HepG2 (cell line): ENCODE measurements around the gene MRPL14. TPM values are rescaled to one million over a fixed set of nuclear protein-coding genes. Genes with fewer than 3 reads are reported as not detected.

Source experiments
- AHR ChIP-seq: IDR thresholded peaks from 2 replicates; pipeline ENCODE4 v1.6.1; 2018; ENCODE audit warnings: missing genetic modification reagents, missing compliant biosample characterization
- FOXP1 ChIP-seq, 2 experiments: fragments of 450-650 bp in 1 of 2; IDR thresholded peaks; 2 replicates each; pipeline ENCODE4 v1.6.1; 2017 to 2018; ENCODE audit warnings: antibody characterized with exemption in 1 of 2
- GTF3A ChIP-seq: sonication (generic); formaldehyde crosslinking; conservative IDR thresholded peaks from 2 replicates; pipeline ENCODE4 v1.4.0; 2020; ENCODE audit warnings: mild to moderate bottlenecking, missing genetic modification reagents
- HIVEP1 ChIP-seq: sonication (generic); formaldehyde crosslinking; IDR thresholded peaks from 2 replicates; pipeline ENCODE4 v1.4.0; 2020; ENCODE audit warnings: mild to moderate bottlenecking, missing genetic modification reagents
- HNRNPH1 ChIP-seq: fragments of 200-400 bp; formaldehyde crosslinking; optimal IDR thresholded peaks from 2 replicates; pipeline ENCODE3; 2017; ENCODE audit warnings: mild to moderate bottlenecking, low read depth, low read length
- KAT8 ChIP-seq: IDR thresholded peaks from 2 replicates; pipeline ENCODE4 v1.6.1; 2016; ENCODE audit warnings: missing genetic modification reagents, missing compliant biosample characterization
- NFRKB ChIP-seq: fragments of 450-650 bp; IDR thresholded peaks from 2 replicates; pipeline ENCODE4 v1.6.1; 2017
- NFYC ChIP-seq: IDR thresholded peaks from 2 replicates; pipeline ENCODE4 v1.6.1; 2016; ENCODE audit warnings: missing genetic modification reagents, missing compliant biosample characterization
- NR2F1 ChIP-seq, 2 experiments: fragments of 450-650 bp in 1 of 2; formaldehyde crosslinking in 1 of 2; IDR thresholded peaks; 2 replicates each; pipeline versions ENCODE4 v1.5.0 to v1.6.1; 2016 to 2020; ENCODE audit warnings: mild to moderate bottlenecking in 1 of 2, missing compliant biosample characterization in 1 of 2, missing genetic modification reagents in 1 of 2, moderate library complexity in 1 of 2
- SALL1 ChIP-seq: sonication (generic); formaldehyde crosslinking; IDR thresholded peaks from 2 replicates; pipeline ENCODE4 v1.8.0; 2022; ENCODE audit warnings: mild to moderate bottlenecking, missing genetic modification reagents
- SNAPC2 ChIP-seq: sonication (generic); formaldehyde crosslinking; IDR thresholded peaks from 2 replicates; pipeline ENCODE4 v1.8.1; 2022; ENCODE audit warnings: mild to moderate bottlenecking, missing genetic modification reagents
- TFAP4 ChIP-seq: sonication (generic); IDR thresholded peaks from 2 replicates; pipeline ENCODE4 v1.6.1; 2016; ENCODE audit warnings: low read depth, borderline replicate concordance
- ZFP37 ChIP-seq: sonication (generic); formaldehyde crosslinking; IDR thresholded peaks from 2 replicates; pipeline ENCODE4 v1.4.0; 2020; ENCODE audit warnings: missing genetic modification reagents, borderline replicate concordance
- ZMYM2 ChIP-seq: sonication (generic); formaldehyde crosslinking; IDR thresholded peaks from 2 replicates; pipeline ENCODE4 v1.8.0; 2022; ENCODE audit warnings: mild to moderate bottlenecking, missing genetic modification reagents
- ZNF331 ChIP-seq: sonication (generic); formaldehyde crosslinking; IDR thresholded peaks from 2 replicates; pipeline ENCODE4 v1.4.0; 2020; ENCODE audit warnings: missing genetic modification reagents
- ZNF34 ChIP-seq: sonication (generic); formaldehyde crosslinking; IDR thresholded peaks from 2 replicates; pipeline ENCODE4 v1.4.0; 2020; ENCODE audit warnings: mild to moderate bottlenecking, missing genetic modification reagents, borderline replicate concordance
- ZNF841 ChIP-seq: sonication (generic); formaldehyde crosslinking; IDR thresholded peaks from 2 replicates; pipeline ENCODE4 v1.8.1; 2023; ENCODE audit warnings: missing genetic modification reagents, borderline replicate concordance
- polyA plus RNA-seq, 8 experiments: library from polyadenylated mRNA; depleted of rRNA in 3 of 8; stranded (reverse) in 7 of 8; unstranded in 1 of 8; fragments of >200 nt; fragmentation: Illumina TruSeq in 4 of 8; extraction: Trizol in 4 of 8; gene quantifications; 2 replicates each; pipeline versions ENCODE4 v1.2.1 to v1.2.3, GENCODE V29; 2011 to 2016; ENCODE audit warnings: low read depth in 4 of 8, missing spikeins in 1 of 8, mixed read lengths in 1 of 8; ENCODE audit not compliant: insufficient read depth in 1 of 8
- total RNA-seq, 5 experiments: library from RNA; depleted of rRNA; stranded (reverse); fragments of >200 nt; fragmentation: Illumina TruSeq; extraction: Trizol; gene quantifications; 2 replicates each; pipeline ENCODE4 v1.2.3, GENCODE V29; 2016; ENCODE audit warnings: low read depth in 1 of 5
- TF ChIP-seq, protein P1 (sequence below): sonication (generic); formaldehyde crosslinking; IDR thresholded peaks from 2 replicates; pipeline ENCODE4 v1.4.0; 2020; ENCODE audit warnings: missing genetic modification reagents
- TF ChIP-seq, protein P2 (sequence below): sonication (generic); formaldehyde crosslinking; IDR thresholded peaks from 2 replicates; pipeline ENCODE4 v1.9.0; 2021; ENCODE audit warnings: missing genetic modification reagents, borderline replicate concordance
- TF ChIP-seq, protein P3 (sequence below): sonication (generic); formaldehyde crosslinking; IDR thresholded peaks from 2 replicates; pipeline ENCODE4 v1.5.0; 2020; ENCODE audit warnings: mild to moderate bottlenecking, missing genetic modification reagents

Gene MRPL14
- total and polyA plus RNA-seq, 2 of the 13 experiments (the other 11 are each of a cell fraction or from before 2014, with no cell fraction given) = 157 to 178 TPM

- TF ChIP-seq, protein P1, sequence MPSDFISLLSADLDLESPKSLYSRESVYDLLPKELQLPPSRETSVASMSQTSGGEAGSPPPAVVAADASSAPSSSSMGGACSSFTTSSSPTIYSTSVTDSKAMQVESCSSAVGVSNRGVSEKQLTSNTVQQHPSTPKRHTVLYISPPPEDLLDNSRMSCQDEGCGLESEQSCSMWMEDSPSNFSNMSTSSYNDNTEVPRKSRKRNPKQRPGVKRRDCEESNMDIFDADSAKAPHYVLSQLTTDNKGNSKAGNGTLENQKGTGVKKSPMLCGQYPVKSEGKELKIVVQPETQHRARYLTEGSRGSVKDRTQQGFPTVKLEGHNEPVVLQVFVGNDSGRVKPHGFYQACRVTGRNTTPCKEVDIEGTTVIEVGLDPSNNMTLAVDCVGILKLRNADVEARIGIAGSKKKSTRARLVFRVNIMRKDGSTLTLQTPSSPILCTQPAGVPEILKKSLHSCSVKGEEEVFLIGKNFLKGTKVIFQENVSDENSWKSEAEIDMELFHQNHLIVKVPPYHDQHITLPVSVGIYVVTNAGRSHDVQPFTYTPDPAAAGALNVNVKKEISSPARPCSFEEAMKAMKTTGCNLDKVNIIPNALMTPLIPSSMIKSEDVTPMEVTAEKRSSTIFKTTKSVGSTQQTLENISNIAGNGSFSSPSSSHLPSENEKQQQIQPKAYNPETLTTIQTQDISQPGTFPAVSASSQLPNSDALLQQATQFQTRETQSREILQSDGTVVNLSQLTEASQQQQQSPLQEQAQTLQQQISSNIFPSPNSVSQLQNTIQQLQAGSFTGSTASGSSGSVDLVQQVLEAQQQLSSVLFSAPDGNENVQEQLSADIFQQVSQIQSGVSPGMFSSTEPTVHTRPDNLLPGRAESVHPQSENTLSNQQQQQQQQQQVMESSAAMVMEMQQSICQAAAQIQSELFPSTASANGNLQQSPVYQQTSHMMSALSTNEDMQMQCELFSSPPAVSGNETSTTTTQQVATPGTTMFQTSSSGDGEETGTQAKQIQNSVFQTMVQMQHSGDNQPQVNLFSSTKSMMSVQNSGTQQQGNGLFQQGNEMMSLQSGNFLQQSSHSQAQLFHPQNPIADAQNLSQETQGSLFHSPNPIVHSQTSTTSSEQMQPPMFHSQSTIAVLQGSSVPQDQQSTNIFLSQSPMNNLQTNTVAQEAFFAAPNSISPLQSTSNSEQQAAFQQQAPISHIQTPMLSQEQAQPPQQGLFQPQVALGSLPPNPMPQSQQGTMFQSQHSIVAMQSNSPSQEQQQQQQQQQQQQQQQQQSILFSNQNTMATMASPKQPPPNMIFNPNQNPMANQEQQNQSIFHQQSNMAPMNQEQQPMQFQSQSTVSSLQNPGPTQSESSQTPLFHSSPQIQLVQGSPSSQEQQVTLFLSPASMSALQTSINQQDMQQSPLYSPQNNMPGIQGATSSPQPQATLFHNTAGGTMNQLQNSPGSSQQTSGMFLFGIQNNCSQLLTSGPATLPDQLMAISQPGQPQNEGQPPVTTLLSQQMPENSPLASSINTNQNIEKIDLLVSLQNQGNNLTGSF (CRISPR knock-in tag) = no peak
- TF ChIP-seq AHR (no peak), NR2F1 (CRISPR knock-in tag; IDR thresholded peaks at IDR 0.05) (peak in 1 of 2 experiments; percentile 37; a peak in 2 of 4 replicates), KAT8 (CRISPR knock-in tag) (peak; percentile 74), ZFP37 (CRISPR knock-in tag) (peak; percentile 45; the same call in 1 of the 2 replicates), NFYC (CRISPR knock-in tag) (no peak; the same call in 1 of the 2 replicates), SALL1 (CRISPR knock-in tag) (peak; percentile 97), TFAP4 (peak; percentile 80; the same call in 1 of the 2 replicates), HIVEP1 (CRISPR knock-in tag) (no peak), NFRKB (no peak), FOXP1 (IDR thresholded peaks at IDR 0.05) (peak; percentile 44; the same call in 1 of the 2 replicates), FOXP1 (CRISPR knock-in tag; IDR thresholded peaks at IDR 0.05) (peak; percentile 95), GTF3A (CRISPR knock-in tag) (no peak), ZMYM2 (CRISPR knock-in tag) (peak; percentile 98), SNAPC2 (CRISPR knock-in tag) (0 out of 2 replicates have a peak, but pooled peaks have one; percentile 61), HNRNPH1 (no peak), ZNF331 (CRISPR knock-in tag) (peak; percentile 85), ZNF841 (CRISPR knock-in tag) (no peak), ZNF34 (CRISPR knock-in tag) (no peak)
- TF ChIP-seq, protein P2, sequence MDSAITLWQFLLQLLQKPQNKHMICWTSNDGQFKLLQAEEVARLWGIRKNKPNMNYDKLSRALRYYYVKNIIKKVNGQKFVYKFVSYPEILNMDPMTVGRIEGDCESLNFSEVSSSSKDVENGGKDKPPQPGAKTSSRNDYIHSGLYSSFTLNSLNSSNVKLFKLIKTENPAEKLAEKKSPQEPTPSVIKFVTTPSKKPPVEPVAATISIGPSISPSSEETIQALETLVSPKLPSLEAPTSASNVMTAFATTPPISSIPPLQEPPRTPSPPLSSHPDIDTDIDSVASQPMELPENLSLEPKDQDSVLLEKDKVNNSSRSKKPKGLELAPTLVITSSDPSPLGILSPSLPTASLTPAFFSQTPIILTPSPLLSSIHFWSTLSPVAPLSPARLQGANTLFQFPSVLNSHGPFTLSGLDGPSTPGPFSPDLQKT (CRISPR knock-in tag) = no peak
- TF ChIP-seq, protein P3, sequence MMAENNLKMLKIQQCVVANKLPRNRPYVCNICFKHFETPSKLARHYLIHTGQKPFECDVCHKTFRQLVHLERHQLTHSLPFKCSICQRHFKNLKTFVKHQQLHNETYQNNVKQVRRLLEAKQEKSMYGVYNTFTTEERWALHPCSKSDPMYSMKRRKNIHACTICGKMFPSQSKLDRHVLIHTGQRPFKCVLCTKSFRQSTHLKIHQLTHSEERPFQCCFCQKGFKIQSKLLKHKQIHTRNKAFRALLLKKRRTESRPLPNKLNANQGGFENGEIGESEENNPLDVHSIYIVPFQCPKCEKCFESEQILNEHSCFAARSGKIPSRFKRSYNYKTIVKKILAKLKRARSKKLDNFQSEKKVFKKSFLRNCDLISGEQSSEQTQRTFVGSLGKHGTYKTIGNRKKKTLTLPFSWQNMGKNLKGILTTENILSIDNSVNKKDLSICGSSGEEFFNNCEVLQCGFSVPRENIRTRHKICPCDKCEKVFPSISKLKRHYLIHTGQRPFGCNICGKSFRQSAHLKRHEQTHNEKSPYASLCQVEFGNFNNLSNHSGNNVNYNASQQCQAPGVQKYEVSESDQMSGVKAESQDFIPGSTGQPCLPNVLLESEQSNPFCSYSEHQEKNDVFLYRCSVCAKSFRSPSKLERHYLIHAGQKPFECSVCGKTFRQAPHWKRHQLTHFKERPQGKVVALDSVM (CRISPR knock-in tag) = peak; percentile 56; the same call in 1 of the 2 replicates
These were observed 35.0 kb downstream of the MRPL14 start (continued) for GRCh38 chr6:44091981-44092884.
